HG02884 (cell line): Measurements from ENCODE around the gene ZNF205.
"Not testable (repeated sequence)": the region's sequence is repeated elsewhere in the genome, so short reads cannot be mapped to it uniquely, and the experiment has no call there.

Experiments used
- ATAC-seq: cut with Tn5 transposase; IDR thresholded peaks from one replicate; pipeline ENCODE4 v1.9.1; 2021; ENCODE audit warnings: mild to moderate bottlenecking, moderate library complexity; ENCODE audit not compliant: unreplicated experiment

Gene ZNF205

GRCh38 chr16:3112058-3112880, at the start of gene ZNF205:
Gene ZNF205 (plus strand): TSS chr16:3112586. CDS start chr16:3113431, 845 bp downstream.
- no peak for ATAC-seq

- ATAC-seq: no peak
Observed at GRCh38 chr16:3063625-3064386, 48.6 kb upstream of the ZNF205 start.

- ATAC-seq: no peak
Observed at GRCh38 chr16:3065069-3065741, 47.2 kb upstream of the ZNF205 start, which contains the start of gene IL32. Gene IL32 (plus strand): TSS chr16:3065640. CDS start chr16:3065812, 172 bp downstream.

GRCh38 chr16:3065742-3066439, 46.5 kb upstream of the ZNF205 start:
- no peak for ATAC-seq

GRCh38 chr16:3066440-3066748, 46.0 kb upstream of the ZNF205 start:
- no peak for ATAC-seq

GRCh38 chr16:3068487-3068886, 43.9 kb upstream of the ZNF205 start:
- ATAC-seq: no peak

GRCh38 chr16:3069146-3069545, 43.2 kb upstream of the ZNF205 start:
- ATAC-seq: not testable (repeated sequence)

GRCh38 chr16:3070608-3071111, 41.7 kb upstream of the ZNF205 start:
- ATAC-seq: no peak

- no peak for ATAC-seq
Observed at GRCh38 chr16:3071655-3072054, 40.7 kb upstream of the ZNF205 start.

- ATAC-seq: not testable (repeated sequence)
Observed at GRCh38 chr16:3072148-3072547, 40.2 kb upstream of the ZNF205 start.

- not testable (repeated sequence) for ATAC-seq
Observed at GRCh38 chr16:3072576-3073263, 39.7 kb upstream of the ZNF205 start.

- ATAC-seq: no peak
Observed at GRCh38 chr16:3073448-3073847, 38.9 kb upstream of the ZNF205 start.

GRCh38 chr16:3074860-3075522, 37.4 kb upstream of the ZNF205 start:
- ATAC-seq: no peak

GRCh38 chr16:3075523-3075915, 36.9 kb upstream of the ZNF205 start:
- no peak for ATAC-seq

- not testable (repeated sequence) for ATAC-seq
Observed at GRCh38 chr16:3075946-3076345, 36.4 kb upstream of the ZNF205 start.

- no peak for ATAC-seq
Observed at GRCh38 chr16:3076577-3076976, 35.8 kb upstream of the ZNF205 start.

GRCh38 chr16:3080024-3080423, 32.4 kb upstream of the ZNF205 start:
- no peak for ATAC-seq

- ATAC-seq: not testable (repeated sequence)
Observed at GRCh38 chr16:3081957-3082356, 30.4 kb upstream of the ZNF205 start.

GRCh38 chr16:3083408-3083807, 29.0 kb upstream of the ZNF205 start:
- ATAC-seq: not testable (repeated sequence)

GRCh38 chr16:3084491-3084890, 27.9 kb upstream of the ZNF205 start:
- no peak for ATAC-seq
